Activated CD4-positive, alpha-beta T cell treated with anti-CD3 and anti-CD28 coated beads for 36 hours (primary cell): ENCODE data around the gene LSR. TPM values are rescaled to one million over a fixed set of nuclear protein-coding genes. Genes with fewer than 3 reads are reported as not detected.
"Not testable (repeated sequence)": the region's sequence is repeated elsewhere in the genome, so short reads cannot be mapped to it uniquely, and the experiment has no call there.

Experiments used
- ATAC-seq: fragments of 200-7000 bp; cut with Tn5 transposase; one replicate; pipeline ENCODE4 v1.10.0; 2021; ENCODE audit warnings: mild to moderate bottlenecking, moderate library complexity
- CTCF ChIA-PET: fragments of 350-600 bp; sonication (Branson Sonifier 250); formaldehyde crosslinking; loops from one replicate; lab custom pipeline; 2021; ENCODE audit warnings: antibody characterized with exemption; lab: Charles Lee
- POLR2A ChIA-PET: fragments of 350-600 bp; sonication (Branson Sonifier 250); formaldehyde crosslinking; loops from one replicate; lab custom pipeline; 2021; ENCODE audit warnings: antibody characterized with exemption, inconsistent platforms; lab: Charles Lee
- DNase-seq: peaks from one replicate; pipeline ENCODE4 v3.0.0-alpha.2; 2020
- H3K27ac Mint-ChIP-seq: one replicate; pipeline ENCODE4 v1.8.0; 2021; ENCODE audit warnings: mixed read lengths
- H3K27me3 Mint-ChIP-seq: one replicate; pipeline ENCODE4 v1.8.0; 2021; ENCODE audit warnings: mixed read lengths
- H3K36me3 Mint-ChIP-seq: one replicate; pipeline ENCODE4 v1.8.0; 2021; ENCODE audit warnings: low read depth, mixed read lengths
- H3K4me1 Mint-ChIP-seq: one replicate; pipeline ENCODE4 v1.8.0; 2021; ENCODE audit warnings: mixed read lengths
- H3K4me3 Mint-ChIP-seq: one replicate; pipeline ENCODE4 v1.8.0; 2021; ENCODE audit warnings: mild to moderate bottlenecking, moderate library complexity, mixed read lengths
- H3K9me3 Mint-ChIP-seq: one replicate; pipeline ENCODE4 v1.8.0; 2021; ENCODE audit warnings: low read depth, mixed read lengths
- intact Hi-C, 2 experiments: fragments of 100-400 bp; cut with DNase I in 1 of 2; cut with micrococcal nuclease in 1 of 2; formaldehyde crosslinking; loops; one replicate each; pipeline versions ENCODE4 v1.14.2 to v1.15.1; 2022 to 2024; cut with DNase I, micrococcal nuclease
- total RNA-seq, 2 experiments: library from RNA; stranded (reverse); gene quantifications; one replicate each; pipeline ENCODE4 v1.2.3, GENCODE V29; 2021

Gene LSR
- total RNA-seq, 2 experiments from 2014 or later = 10.0 to 12.2 TPM

GRCh38 chr19:35220315-35220921 is 28.4 kb upstream of the LSR start:
- H3K27ac Mint-ChIP-seq = no peak overlapping the region
- no peak overlapping the region for H3K4me3 Mint-ChIP-seq
- peaks cover 1% of the 10 kb centered on the region for H3K36me3 Mint-ChIP-seq
- peaks cover 23% of the 10 kb centered on the region for H3K4me1 Mint-ChIP-seq
- POLR2A ChIA-PET = no interaction called here
- CTCF ChIA-PET = interaction anchor here (1.0 to 1.2 kb wide), 2 partner anchors 16 to 96 kb away, joined by 3 read pairs; no protein-coding TSS in a partner anchor
- peak; percentile 3 for DNase-seq
- no peaks in the 10 kb centered on the region for H3K27me3 Mint-ChIP-seq
- peaks cover 15% of the 10 kb centered on the region for H3K9me3 Mint-ChIP-seq
- intact Hi-C loops = no loop called here
- no peak for ATAC-seq

- Mint-ChIP-seq H3K4me1 (peaks cover 17% of the 10 kb centered on the region), H3K9me3 (peaks cover 15% of the 10 kb centered on the region)
- H3K36me3 Mint-ChIP-seq, H3K27me3 Mint-ChIP-seq, DNase-seq, POLR2A ChIA-PET, CTCF ChIA-PET, H3K4me3 Mint-ChIP-seq, ATAC-seq, H3K27ac Mint-ChIP-seq, intact Hi-C loops: not testable (repeated sequence)
Observed at GRCh38 chr19:35220973-35221590, 27.7 kb upstream of the LSR start.

DNA sequence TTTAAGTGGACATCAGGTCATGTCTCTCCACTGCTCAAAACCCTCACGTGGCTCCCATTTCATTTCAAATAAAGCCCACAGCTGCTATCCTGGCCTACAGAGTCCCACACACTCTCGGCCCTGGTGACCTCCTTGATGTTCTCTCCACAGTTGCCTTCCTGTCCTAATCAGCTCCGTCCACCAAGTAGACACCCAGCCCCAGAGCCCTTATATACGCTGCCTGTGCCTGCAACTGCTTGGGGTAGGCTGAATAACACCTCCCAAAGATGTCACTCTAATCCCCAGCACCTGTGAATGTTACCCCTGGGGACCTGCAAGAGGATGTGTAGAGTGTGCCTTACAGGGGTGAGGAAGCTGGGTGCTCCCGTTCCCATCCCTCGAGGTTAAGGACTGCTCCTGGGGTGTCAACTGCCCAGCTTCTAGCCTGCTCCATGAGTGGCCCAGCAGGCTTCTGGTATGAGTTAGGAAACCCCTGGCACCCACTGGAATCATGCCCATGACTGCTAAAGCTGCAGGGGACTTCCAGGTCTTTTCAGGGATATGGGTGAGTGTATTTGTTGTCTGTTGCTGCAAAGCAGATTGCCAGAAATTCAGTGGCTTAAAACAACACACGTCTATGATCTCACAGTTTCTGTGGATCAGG is 26.3 kb upstream of the LSR start:
- H3K27me3 Mint-ChIP-seq = no peaks in the 10 kb centered on the region
- ChIA-PET CTCF (interaction anchor here (0.7 kb wide), 1 partner anchor 98 kb away, joined by 3 read pairs; no protein-coding TSS in a partner anchor), POLR2A (no interaction called here)
- DNase-seq (no peak), ATAC-seq (no peak)
- peaks cover 1% of the 10 kb centered on the region for H3K36me3 Mint-ChIP-seq
- H3K9me3 Mint-ChIP-seq = peaks cover 12% of the 10 kb centered on the region
- peaks cover 11% of the 10 kb centered on the region for H3K4me1 Mint-ChIP-seq
- no peak overlapping the region for H3K27ac Mint-ChIP-seq
- no peak overlapping the region for H3K4me3 Mint-ChIP-seq
- intact Hi-C loops = no loop called here

- H3K4me3 Mint-ChIP-seq = no peak overlapping the region
- H3K36me3 Mint-ChIP-seq = peaks cover 1% of the 10 kb centered on the region
- CTCF ChIA-PET = no interaction called here
- H3K27me3 Mint-ChIP-seq = no peaks in the 10 kb centered on the region
- DNase-seq = no peak
- no peak overlapping the region for H3K27ac Mint-ChIP-seq
- H3K4me1 Mint-ChIP-seq = peaks cover 11% of the 10 kb centered on the region
- peaks cover 9% of the 10 kb centered on the region for H3K9me3 Mint-ChIP-seq
- intact Hi-C loops = no loop called here
- no peak for ATAC-seq
- POLR2A ChIA-PET = no interaction called here
Observed at GRCh38 chr19:35223084-35223790, 25.6 kb upstream of the LSR start.

GRCh38 chr19:35223862-35224505 is 24.8 kb upstream of the LSR start:
- H3K27ac Mint-ChIP-seq = no peak overlapping the region
- DNase-seq (no peak), ATAC-seq (no peak)
- peaks cover 11% of the 10 kb centered on the region for H3K4me1 Mint-ChIP-seq
- intact Hi-C loops = no loop called here
- no peak overlapping the region for H3K4me3 Mint-ChIP-seq
- H3K27me3 Mint-ChIP-seq = no peaks in the 10 kb centered on the region
- CTCF ChIA-PET = no interaction called here
- H3K36me3 Mint-ChIP-seq = no peaks in the 10 kb centered on the region
- H3K9me3 Mint-ChIP-seq = peaks cover 6% of the 10 kb centered on the region
- POLR2A ChIA-PET = no interaction called here

- H3K9me3 Mint-ChIP-seq = no peaks in the 10 kb centered on the region
- H3K27me3 Mint-ChIP-seq = no peaks in the 10 kb centered on the region
- CTCF ChIA-PET = interaction anchor here (0.7 to 1.1 kb wide), 2 partner anchors 21 to 53 kb away, joined by 3 read pairs; no protein-coding TSS in a partner anchor
- intact Hi-C loops = no loop called here
- no peak overlapping the region for H3K4me3 Mint-ChIP-seq
- no peak for DNase-seq
- H3K4me1 Mint-ChIP-seq = peaks cover 11% of the 10 kb centered on the region
- no peaks in the 10 kb centered on the region for H3K36me3 Mint-ChIP-seq
- no peak overlapping the region for H3K27ac Mint-ChIP-seq
- peak; percentile 64 for ATAC-seq
- POLR2A ChIA-PET = no interaction called here
Observed at GRCh38 chr19:35224681-35225571, 23.9 kb upstream of the LSR start.

DNA sequence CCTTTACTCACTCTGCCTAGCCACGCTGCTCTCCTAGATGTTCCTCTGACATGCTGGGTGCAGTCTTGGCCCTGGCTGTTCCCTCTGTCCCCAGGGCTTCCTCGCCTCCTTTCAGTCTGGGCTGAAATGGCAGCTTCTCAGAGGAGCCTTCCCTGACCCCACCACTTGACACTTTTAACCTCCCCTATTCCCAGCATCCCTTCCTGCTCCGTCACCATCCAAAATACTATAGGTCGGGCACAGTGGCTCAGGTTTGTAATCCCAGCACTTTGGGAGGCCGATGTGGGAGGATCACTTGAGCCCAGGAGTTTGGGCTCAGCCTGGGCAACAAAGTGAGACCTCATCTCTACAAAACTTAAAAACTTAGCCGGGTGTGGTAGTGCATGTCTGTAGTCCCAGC is 22.9 kb upstream of the LSR start:
- ChIA-PET CTCF (interaction anchor here (1.1 kb wide), 1 partner anchor 22 kb away, joined by 3 read pairs; no protein-coding TSS in a partner anchor), POLR2A (interaction anchor here (0.5 kb wide), 1 partner anchor 260 kb away, joined by 3 read pairs; no protein-coding TSS in a partner anchor)
- H3K4me3 Mint-ChIP-seq = no peak overlapping the region
- no peaks in the 10 kb centered on the region for H3K36me3 Mint-ChIP-seq
- H3K27me3 Mint-ChIP-seq = no peaks in the 10 kb centered on the region
- intact Hi-C loops = no loop called here
- ATAC-seq (no peak), DNase-seq (no peak)
- H3K9me3 Mint-ChIP-seq = no peaks in the 10 kb centered on the region
- H3K27ac Mint-ChIP-seq = no peak overlapping the region
- H3K4me1 Mint-ChIP-seq = peaks cover 7% of the 10 kb centered on the region

DNA sequence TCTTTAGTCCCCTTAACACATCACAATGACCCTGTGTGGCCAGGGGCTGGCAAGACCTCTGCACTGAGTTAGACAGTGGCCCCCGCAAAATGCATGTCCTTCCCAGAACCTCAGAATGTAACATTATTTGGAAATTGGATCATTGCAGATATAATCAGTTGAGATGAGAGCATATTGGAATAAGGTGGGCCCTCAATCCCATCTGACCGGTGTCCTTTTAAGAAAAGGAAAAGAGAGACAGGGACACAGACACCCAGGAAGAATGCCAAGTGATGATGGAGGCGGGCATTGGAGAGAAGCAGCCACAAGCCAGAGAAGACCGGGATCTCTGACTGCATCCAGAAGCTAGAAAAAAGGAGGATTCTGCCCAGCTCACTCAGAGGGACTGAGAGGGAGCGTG is 22.1 kb upstream of the LSR start:
- no peaks in the 10 kb centered on the region for H3K9me3 Mint-ChIP-seq
- DNase-seq (no peak), ATAC-seq (no peak)
- peaks cover 7% of the 10 kb centered on the region for H3K4me1 Mint-ChIP-seq
- H3K4me3 Mint-ChIP-seq = no peak overlapping the region
- no peaks in the 10 kb centered on the region for H3K36me3 Mint-ChIP-seq
- H3K27me3 Mint-ChIP-seq = no peaks in the 10 kb centered on the region
- H3K27ac Mint-ChIP-seq = no peak overlapping the region
- ChIA-PET CTCF (no interaction called here), POLR2A (no interaction called here)
- intact Hi-C loops = no loop called here

- ChIA-PET POLR2A (no interaction called here), CTCF (interaction anchor here (0.7 to 1.0 kb wide), 2 partner anchors 86 to 89 kb away, joined by 3 to 4 read pairs; no protein-coding TSS in a partner anchor)
- no peak within 1 kb of the TSS for H3K4me3 Mint-ChIP-seq
- intact Hi-C loops = no loop called here
- H3K36me3 Mint-ChIP-seq = no peaks in the 10 kb centered on the region
- no peaks in the 10 kb centered on the region for H3K27me3 Mint-ChIP-seq
- peaks cover 3% of the 10 kb centered on the region for H3K4me1 Mint-ChIP-seq
- no peak for ATAC-seq
- no peaks in the 10 kb centered on the region for H3K9me3 Mint-ChIP-seq
- H3K27ac Mint-ChIP-seq = no peak within 1 kb of the TSS
- DNase-seq = no peak
Observed at GRCh38 chr19:35228177-35228930, 20.4 kb upstream of the LSR start, which contains the start of gene FAM187B. FAM187B (minus strand) TSS chr19:35228739; CDS start chr19:35228680, 59 bp downstream.

GRCh38 chr19:35229601-35230000 is 19.2 kb upstream of the LSR start:
- H3K27ac Mint-ChIP-seq = no peak overlapping the region
- POLR2A ChIA-PET = no interaction called here
- no peak for ATAC-seq
- no peaks in the 10 kb centered on the region for H3K9me3 Mint-ChIP-seq
- CTCF ChIA-PET = no interaction called here
- intact Hi-C loops = no loop called here
- H3K4me3 Mint-ChIP-seq = no peak overlapping the region
- H3K36me3 Mint-ChIP-seq = no peaks in the 10 kb centered on the region
- DNase-seq = no peak
- no peaks in the 10 kb centered on the region for H3K27me3 Mint-ChIP-seq
- H3K4me1 Mint-ChIP-seq = peaks cover 3% of the 10 kb centered on the region
